ENCODE results near the gene C1orf198. TPM values are rescaled to one million over a fixed set of nuclear protein-coding genes. Genes with fewer than 3 reads are reported as not detected.

Gene C1orf198
- total and polyA plus RNA-seq, 2 of the 8 experiments (the other 6 are each of a cell fraction or from before 2014, with no cell fraction given) = 30.6 to 45.0 TPM

DNA sequence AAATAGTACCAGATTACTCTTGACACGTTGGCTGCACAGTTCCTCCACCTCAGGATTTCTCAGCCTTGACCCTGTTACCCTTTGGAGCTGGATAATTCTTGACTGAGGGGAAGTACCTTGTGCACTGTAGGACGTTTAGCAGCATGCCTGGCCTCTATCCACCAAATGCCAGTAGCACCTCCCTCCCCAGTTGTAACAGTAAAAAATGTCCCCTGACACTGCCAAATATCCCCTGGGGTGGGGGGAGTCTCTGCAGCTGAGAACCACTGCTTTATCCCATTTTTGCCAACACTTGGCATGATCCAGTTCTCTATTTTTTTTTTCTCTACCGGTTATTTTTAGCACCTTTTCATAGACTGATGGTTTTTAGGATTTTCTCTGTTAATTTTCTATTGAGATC, 34.0 kb downstream of the C1orf198 start:
- H4K8ac ChIP-seq (ENCODE audit: extremely low read depth, insufficient read depth, low read length) = no peak overlapping the region
- H2AFZ ChIP-seq (ENCODE audit: low read length) = no peak overlapping the region
- no peak overlapping the region for H3K18ac ChIP-seq (ENCODE audit: extremely low read depth, low read length)
- 76% methylated on average over 3 of the region's 3 CpGs; no CpG with 5 or more reads in 1 of the 2 experiments for whole genome bisulfite sequencing, 2 experiments (ENCODE audit: extremely low coverage in 1 of 2, insufficient coverage in 1 of 2, insufficient read length in 1 of 2, insufficient replicate concordance in 2 of 2, low coverage in 1 of 2, low lambda C conversion rate in 2 of 2, missing lambda C conversion rate in 1 of 2)
- H3K4me1 ChIP-seq (replicated peaks in 1 of 4; ENCODE audit: control insufficient read depth in 3 of 4, insufficient read depth in 4 of 4, low read length in 3 of 4) = 0 out of 7 replicates have a peak, but pooled peaks cover 0 to 2% (median 0%) of the 10 kb centered on the region in 4 experiments
- H3K27me3 ChIP-seq (replicated peaks in 1 of 4; ENCODE audit: control insufficient read depth in 3 of 4, extremely low read depth in 1 of 4, insufficient read depth in 3 of 4, low read length in 3 of 4) = no peaks in the 10 kb centered on the region
- TF ChIP-seq TCF12 (IDR thresholded peaks at IDR 0.05; ENCODE audit: low read depth, low read length) (no peak), GTF2F1 (IDR thresholded peaks at IDR 0.05; ENCODE audit: borderline replicate concordance, low read depth, low read length) (no peak), CREB1 (IDR thresholded peaks at IDR 0.05) (no peak), NRF1 (IDR thresholded peaks at IDR 0.05; ENCODE audit: low read depth, low read length) (no peak), POLR2AphosphoS5 (IDR thresholded peaks at IDR 0.05; ENCODE audit: low read depth, low read length) (no peak), POLR2A (IDR thresholded peaks at IDR 0.05; ENCODE audit: control extremely low read depth in 1 of 2, low read depth in 2 of 2, low read length in 2 of 2) (no peak), BCL11A (IDR thresholded peaks at IDR 0.05; ENCODE audit: low read depth in 2 of 2, low read length in 2 of 2) (no peak), SIRT6 (IDR thresholded peaks at IDR 0.05; ENCODE audit: low read length) (no peak), RXRA (IDR thresholded peaks at IDR 0.05; ENCODE audit: insufficient read depth, low read depth, low read length) (no peak), SRF (IDR thresholded peaks at IDR 0.05; ENCODE audit: low read depth, low read length) (no peak), JUN (IDR thresholded peaks at IDR 0.05; ENCODE audit: low read depth, low read length) (no peak), RNF2 (IDR thresholded peaks at IDR 0.05; ENCODE audit: borderline replicate concordance, low read depth, low read length, missing control alignments, poor library complexity, severe bottlenecking) (no peak), TEAD4 (IDR thresholded peaks at IDR 0.05; ENCODE audit: low read depth, low read length) (no peak)
- TF ChIP-seq, protein P1, sequence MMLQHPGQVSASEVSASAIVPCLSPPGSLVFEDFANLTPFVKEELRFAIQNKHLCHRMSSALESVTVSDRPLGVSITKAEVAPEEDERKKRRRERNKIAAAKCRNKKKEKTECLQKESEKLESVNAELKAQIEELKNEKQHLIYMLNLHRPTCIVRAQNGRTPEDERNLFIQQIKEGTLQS (IDR thresholded peaks at IDR 0.05; ENCODE audit: insufficient read depth, low read depth, low read length) = no peak
- peaks cover 2 to 4% of the 10 kb centered on the region in 2 experiments for H4K20me1 ChIP-seq (replicated peaks in 1 of 2; ENCODE audit: control insufficient read depth in 1 of 2, insufficient read depth in 2 of 2, low read length in 2 of 2)
- H2BK20ac ChIP-seq (ENCODE audit: low read length) = no peak overlapping the region
- no peak overlapping the region for H3K14ac ChIP-seq (ENCODE audit: insufficient read length)
- H2BK12ac ChIP-seq (ENCODE audit: low read depth, low read length) = no peak overlapping the region
- H3K56ac ChIP-seq (replicated peaks; ENCODE audit: insufficient read length, low read depth, low read length) = no peak overlapping the region
- no peak overlapping the region for H3K4me3 ChIP-seq (ENCODE audit: extremely low read depth in 1 of 4, insufficient read depth in 2 of 4, low read depth in 3 of 4, low read length in 4 of 4)
- FAIRE-seq = no peak
- H3K9me3 ChIP-seq (ENCODE audit: insufficient read depth in 2 of 2, low read depth in 1 of 2, low read length in 1 of 2) = no peaks in the 10 kb centered on the region
- H2AK5ac ChIP-seq (ENCODE audit: low read depth, low read length) = no peak overlapping the region
- no peak overlapping the region for H2BK15ac ChIP-seq (ENCODE audit: low read length)
- ChIA-PET CTCF (ENCODE audit: partially characterized antibody) (interaction anchor here (0.7 to 2.0 kb wide), 3 partner anchors 8 to 25 kb away, joined by 3 to 5 read pairs (median 3); no protein-coding TSS in a partner anchor), POLR2A (ENCODE audit: partially characterized antibody) (no interaction called here)
- no peak overlapping the region for H3K27ac ChIP-seq (ENCODE audit: low read depth, low read length)
- no peak overlapping the region for H2BK120ac ChIP-seq (replicated peaks; ENCODE audit: low read depth, low read length)
- no peak overlapping the region for H2BK5ac ChIP-seq (ENCODE audit: low read depth, low read length)
- no peak overlapping the region for H3K4me2 ChIP-seq (ENCODE audit: insufficient read depth in 1 of 2, low read depth in 2 of 2, low read length in 2 of 2)
- H3K79me2 ChIP-seq (ENCODE audit: control insufficient read depth in 1 of 2, insufficient read depth in 2 of 2, low read length in 2 of 2) = no peaks in the 10 kb centered on the region
- DNase-seq (ENCODE audit: low read depth in 1 of 2, low spot score in 2 of 2) = peak in 1 of 2 experiments; percentile 19
- no peak overlapping the region for H3K9ac ChIP-seq (replicated peaks in 1 of 4; ENCODE audit: extremely low read depth in 1 of 4, low read depth in 3 of 4, low read length in 3 of 4)
- H4K91ac ChIP-seq (replicated peaks; ENCODE audit: insufficient read length, low read length) = no peak overlapping the region
- H3K4ac ChIP-seq (replicated peaks; ENCODE audit: insufficient read length, low read depth, low read length) = no peak overlapping the region
- no peaks in the 10 kb centered on the region for H3K23me2 ChIP-seq (ENCODE audit: low read depth, low read length)
- peaks cover 0 to 5% (median 1%) of the 10 kb centered on the region in 4 experiments; a peak in 3 of 8 replicates for H3K36me3 ChIP-seq (ENCODE audit: control insufficient read depth in 2 of 4, insufficient read depth in 4 of 4, low read length in 3 of 4)
- peak overlapping the region; percentile 47 for H3K23ac ChIP-seq (ENCODE audit: insufficient read length)
- no peak overlapping the region for H4K5ac ChIP-seq (ENCODE audit: insufficient read length, low read depth, low read length)
- no peaks in the 10 kb centered on the region; the same call in 1 of the 2 replicates for H3K79me1 ChIP-seq (ENCODE audit: low read depth, low read length)
